ENCODE data around the gene EVPL.
"Not testable (repeated sequence)": the region's sequence is repeated elsewhere in the genome, so short reads cannot be mapped to it uniquely, and the experiment has no call there.

Gene EVPL

DNA sequence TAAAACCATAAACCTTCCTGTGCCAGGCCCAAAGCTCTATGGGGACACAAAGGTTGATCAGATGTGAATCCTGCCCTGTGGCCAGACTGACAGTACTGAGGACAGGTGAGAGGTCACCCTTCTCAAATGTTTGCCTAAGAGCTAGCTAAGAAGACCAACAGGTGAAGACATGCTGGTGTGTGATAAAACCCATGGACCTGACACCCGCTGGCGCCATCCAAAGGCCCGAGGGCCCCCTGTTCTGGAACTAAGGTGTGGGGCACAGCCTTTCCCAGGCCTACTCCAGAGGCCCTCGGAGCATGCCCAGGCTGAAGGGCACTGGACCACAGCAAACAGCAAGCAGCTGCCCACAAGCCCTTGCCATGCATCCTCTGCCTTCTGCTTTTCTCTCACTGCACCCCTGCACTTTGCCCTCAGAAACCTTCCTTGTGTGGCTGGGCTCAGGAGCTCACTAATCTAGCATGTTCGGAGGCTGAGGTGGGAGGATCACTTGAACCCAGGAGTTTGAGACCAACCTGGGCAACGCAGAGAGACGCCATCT lies 31.7 kb downstream of the EVPL start:
- no peak for DNase-seq

DNA sequence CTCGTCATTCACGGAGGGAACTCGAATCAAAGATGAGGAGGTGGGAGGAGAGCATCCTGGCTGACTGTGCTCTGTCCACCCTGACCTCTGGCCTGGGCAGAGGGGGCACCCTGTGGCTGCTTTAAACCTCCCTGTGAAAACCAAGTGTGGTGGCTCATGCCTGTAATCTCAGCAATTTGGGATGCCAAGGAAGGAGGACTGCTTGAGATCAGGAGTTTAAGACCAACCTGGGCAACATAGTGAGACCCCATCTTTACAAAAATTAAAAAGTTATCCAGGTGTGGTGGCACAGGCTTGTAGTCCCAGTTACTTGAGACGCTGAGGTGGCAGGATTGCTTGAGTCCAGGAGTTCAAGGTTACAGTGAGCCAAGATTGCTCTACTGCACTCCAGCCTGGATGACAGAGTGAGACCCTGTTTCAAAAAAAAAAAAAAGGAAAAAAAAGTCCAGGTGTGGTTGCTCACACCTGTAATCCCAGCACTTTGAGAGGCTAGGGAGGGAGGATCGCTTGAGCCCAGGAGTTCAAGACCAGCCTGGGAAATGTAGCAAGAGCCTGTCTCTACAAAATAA lies 32.2 kb downstream of the EVPL start:
- DNase-seq = no peak

DNA sequence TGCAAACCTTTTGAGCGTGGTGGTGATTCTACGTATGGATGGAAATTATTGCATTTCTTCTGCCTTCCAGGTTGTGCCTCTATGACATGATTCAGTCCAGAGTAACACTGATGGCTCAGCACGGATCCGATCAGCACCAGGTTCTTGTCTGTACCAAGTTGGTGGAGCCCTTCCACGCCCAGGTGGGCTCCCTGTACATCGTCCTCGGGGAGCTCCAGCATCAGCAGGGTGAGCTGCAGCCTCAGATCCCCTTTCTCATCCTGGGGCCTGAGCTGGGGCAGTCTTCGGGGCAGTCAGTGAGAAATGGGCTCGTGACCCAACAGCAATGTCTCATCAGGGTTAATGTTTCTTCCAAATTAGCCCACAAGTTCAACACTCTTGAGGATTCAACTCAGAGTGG lies 35.7 kb downstream of the EVPL start:
- no peak for DNase-seq

DNA sequence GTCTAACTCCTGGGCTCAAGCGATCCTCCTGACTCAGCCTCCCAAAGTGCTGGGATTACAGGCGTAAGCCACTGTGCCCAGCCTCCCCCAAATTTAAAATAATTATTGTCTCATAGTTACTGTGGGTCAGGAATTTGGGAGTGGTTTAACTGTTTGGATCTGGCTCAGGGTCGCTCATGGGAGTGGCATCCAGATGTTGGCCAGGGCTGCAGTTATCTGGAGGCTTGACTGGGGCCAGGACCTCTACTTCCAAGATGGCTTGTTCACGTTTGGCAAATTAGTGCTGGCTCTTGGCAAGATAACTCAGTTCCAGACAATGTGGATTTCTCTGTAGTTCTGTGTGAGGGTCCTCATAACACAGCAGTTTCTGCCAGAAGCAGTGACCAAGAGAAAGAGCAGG lies 40.1 kb downstream of the EVPL start:
- DNase-seq = no peak

DNA sequence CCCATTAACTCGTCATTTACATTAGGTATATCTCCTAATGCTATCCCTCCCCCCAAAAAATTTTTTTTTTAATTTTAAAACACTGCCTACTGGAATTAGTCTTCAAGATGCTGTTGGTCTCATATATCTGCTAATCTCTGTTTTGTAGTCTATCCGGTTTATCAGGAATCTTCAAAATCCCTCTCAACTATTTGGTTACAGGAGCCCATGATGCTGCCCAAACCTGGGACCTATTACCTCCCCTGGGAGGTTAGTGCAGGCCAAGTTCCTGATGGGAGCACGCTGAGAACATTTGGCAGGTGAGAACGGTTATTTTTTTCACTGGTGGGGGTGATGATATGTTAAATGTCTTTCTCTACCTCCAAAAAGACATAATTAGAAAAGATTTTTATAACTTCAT lies 41.1 kb downstream of the EVPL start:
- DNase-seq = no peak

DNA sequence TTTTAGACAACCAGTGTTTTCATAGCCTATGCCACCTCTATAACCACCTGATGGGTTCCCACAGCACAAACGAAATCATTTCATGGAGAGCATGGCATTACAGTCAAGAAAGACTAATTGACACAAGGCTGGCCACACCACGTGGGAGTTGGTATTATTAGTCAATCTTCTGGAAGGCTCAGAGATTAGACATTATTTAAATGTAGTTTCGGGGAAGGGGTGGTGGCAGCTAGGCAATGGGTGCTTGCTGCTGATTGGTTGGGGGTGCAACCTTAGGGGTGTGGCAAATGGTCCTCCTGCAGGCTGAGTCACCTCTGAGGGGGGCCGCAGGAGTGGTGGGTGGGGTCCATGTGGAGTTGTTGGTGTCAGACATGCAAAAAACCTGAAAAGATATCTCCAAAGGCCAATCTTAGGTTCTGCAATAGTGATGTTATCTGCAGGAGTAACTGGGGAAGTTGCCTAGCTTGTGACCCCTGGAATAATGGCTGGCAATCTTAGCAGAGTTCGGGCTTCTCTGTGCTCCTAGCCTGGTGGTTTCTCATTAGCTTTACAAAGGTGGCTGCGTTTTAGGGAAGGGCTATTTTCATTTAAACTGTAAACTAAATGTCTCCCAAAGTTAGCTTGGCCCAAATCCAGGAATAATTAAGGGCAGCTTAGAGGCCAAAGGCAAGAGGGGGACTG lies 43.5 kb downstream of the EVPL start:
- no peak for DNase-seq

DNA sequence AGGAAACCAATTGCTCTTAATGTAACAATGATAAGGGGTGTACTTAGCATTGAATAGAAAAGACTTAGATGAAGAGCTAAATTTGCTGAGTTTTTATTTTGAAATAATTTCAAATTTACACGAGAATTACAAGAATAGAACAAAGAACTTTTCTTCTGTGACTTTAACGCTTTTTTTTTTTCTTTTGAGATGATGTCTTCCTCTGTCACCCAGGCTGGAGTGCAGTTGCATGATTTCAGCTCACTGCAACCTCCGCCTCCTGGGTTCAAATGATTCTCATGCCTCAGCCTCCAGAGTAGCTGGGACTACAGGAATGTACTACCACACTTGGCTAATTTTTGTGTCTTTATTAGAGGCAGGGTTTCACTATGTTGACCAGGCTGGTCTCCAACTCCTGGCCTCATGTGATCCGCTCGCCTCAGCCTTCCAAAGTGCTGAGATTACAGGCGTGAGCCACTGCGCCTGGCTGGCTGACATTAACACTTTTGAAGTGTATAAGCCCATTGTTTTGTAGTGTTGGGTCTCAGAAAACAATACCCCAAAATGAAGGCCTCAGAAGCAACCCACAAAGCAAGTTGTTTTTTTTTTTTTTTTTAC lies 46.0 kb downstream of the EVPL start:
- DNase-seq = no peak

DNA sequence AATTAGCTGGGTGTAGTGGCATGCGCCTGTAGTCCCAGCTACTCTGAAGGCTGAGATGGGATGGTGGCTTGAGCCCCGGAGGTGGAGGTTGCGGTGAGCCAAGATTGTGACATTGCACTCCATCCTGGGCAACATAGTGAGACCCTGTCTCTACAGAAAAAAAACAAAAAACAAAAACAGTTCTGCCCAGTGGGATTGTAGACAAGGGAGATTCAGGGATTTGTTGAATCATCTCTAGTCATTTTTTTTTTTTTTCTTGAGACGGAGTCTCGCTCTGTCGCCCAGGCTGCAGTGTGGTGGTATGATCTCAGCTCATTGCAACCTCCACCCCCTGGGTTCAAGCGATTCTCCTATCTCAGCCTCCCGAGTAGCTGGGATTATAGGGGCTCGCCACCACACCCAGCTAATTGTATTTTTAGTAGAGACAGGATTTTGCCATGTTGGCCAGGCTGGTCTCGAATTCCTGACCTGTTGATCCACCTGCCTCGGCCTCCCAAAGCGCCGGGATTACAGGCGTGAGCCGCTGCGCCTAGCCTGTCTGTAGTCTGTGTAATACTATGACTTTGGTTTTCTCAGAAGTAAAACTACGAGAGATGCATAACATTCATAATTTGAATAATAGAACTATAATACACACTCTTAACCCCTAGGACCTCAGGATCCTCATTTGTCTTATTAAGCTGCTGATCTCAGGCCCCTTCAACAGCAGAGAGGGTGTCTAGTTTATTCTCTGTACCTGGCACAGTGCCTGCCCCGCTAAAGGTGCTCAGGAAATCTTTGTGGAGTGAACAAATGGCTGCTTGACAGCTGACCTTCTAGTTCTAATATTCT lies 46.7 kb downstream of the EVPL start:
- peak; percentile 18 for DNase-seq

DNA sequence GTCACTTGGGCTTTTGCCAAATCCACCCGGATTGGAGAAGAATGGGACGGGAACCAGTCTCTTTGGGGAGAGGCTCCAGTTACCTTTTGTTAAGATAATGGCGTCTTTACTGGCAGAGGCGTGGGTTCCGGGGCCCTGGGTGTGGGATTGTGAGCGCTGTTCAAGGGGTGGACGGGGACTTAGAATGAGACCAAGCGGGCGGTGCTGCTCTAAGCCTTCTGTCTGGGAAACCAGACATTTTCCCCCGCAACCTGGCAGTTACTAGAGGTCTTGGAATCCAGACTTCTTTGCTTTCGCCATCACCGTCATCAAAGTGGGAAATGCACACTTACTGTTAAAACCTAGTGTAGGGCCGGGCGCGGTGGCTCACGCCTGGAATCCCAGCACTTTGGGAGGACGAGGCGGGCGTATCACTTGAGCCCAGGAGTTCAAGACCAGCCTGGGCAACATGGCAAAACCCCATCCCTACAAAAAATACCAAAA lies 47.4 kb downstream of the EVPL start:
- DNase-seq = peak; percentile 63

DNA sequence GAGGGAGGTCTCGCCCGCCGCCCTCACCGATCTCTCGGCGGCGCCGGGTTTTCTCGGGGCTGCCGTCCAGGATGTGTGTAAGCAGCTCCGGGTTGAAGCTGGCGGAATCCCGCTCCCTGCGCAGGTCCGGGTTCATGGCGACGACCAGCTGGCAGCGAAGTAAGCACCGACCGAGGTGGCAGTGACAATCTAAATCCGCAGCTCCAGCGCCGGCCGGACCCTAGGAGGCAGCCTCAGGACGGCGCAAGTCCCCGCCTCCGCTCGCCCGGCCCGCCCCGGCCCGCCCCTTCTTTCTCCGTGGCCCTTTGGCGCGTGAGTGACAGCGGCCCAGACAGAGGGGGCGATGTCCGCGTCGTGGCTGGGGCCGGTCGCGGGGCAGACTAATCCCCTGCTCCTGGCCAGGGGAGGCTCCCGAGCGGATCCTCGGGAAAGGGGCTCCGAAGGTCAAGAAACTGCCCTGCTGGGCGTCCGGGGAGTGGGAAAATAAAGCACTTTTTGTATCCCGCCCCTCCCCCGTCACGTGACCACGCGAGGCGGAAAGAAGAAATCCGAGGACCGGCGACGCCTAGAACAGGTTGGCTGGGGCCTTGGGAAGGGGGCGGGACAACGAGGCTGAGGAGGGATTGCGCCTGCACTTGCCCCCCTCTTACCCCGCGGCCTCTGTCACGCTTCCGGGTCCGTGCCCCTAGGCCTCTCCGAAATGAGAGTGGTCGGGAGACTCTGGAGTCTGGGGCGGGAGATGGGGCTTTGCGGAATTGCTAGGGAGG lies 48.0 kb downstream of the EVPL start, which contains the start of the genes ACOX1 and TEN1:
Gene ACOX1 (minus strand): TSS at position 229 of the 767 bp plus-strand sequence. CDS start 93 bp downstream, at position 136.
Gene TEN1 (plus strand): TSS at position 303 of the 767 bp plus-strand sequence. CDS start 6,953 bp downstream, outside the sequence.
- peak; percentile 94 for DNase-seq

DNA sequence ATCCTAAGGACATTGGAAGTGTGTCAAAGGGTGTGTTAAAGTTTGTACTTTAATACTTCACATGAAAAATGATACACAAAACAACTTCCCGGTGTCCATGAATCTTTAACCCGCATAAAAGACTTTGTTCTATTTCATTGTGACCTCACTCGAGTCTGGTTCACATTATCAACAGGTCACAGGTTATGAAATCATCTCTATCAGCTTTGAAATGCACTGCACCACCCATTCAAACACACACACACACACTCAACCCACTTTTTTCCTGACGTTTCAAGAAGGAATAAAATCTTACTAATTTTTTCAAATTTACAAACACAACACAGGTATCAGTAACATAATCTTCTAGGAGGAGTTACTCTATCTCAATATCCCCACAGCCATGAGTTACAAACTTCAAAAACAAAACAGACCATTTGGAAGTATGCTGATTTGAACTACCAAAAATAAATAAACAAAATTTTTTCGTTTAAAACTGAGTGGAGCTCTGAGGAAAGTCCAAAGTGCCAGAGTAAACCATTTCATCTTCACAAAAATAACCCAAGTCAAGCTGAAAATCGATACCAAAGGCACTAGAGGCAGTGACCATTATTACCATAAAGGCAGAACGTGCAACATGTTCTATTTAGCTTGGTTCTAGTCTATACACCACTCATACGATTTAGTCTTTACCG lies 50.8 kb downstream of the EVPL start:
- no peak for DNase-seq

DNA sequence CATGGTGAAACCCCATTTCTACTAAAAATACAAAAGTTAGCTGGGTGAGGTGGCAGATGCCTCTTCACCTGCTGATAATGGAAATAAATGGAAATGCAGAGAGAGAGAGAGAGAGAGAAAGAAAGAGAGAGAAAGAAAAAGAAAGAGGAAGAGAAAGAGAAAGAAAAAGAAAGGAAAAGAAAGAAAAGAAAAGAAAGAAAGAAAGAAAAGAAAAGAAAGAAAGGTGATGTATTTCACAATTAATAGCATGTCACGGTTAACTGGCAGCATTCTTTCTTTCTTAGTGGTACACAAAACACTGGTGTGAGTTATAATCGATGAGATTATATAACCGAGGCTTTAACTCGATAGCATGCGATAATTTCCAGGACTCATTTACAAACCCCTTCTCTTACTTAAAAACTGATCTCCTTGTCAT lies 51.3 kb downstream of the EVPL start:
- no peak for DNase-seq

DNA sequence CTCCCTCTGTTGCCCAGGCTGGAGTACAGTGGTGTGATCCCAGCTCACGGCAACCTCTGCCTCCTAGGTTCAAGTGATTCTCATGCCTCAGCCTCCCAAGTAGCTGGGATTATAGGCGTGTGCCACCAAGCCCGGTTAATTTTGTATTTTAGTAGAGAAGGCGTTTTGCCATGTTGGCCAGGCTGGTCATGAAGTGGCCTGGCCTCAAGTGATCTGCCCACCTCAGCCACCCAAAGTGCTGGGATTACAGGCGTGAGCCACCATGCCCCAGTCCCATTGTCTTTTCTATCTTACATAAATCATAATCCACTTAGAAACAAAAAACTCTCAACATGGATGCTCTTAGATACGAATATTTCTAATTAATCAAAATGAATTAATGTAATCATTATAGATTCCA lies 51.9 kb downstream of the EVPL start:
- not testable (repeated sequence) for DNase-seq

DNA sequence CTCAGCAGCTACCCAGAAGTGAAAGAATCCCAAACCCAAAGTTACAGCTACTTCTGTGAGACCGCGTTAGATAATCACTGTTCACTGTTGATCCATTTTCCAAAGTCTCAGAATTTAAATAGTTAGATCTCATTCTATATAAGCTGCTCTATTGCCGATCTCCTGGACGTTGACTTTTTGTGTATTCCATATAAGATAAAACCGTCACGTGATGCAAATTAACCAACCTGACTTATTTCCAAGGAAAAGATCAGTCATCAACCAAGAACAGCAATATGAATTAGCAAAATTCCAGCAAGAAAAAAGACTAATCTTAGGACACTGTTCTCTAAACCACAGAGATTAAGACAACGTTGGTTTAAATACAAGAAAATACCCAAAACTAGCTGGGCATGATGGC lies 56.5 kb downstream of the EVPL start:
- no peak for DNase-seq

DNA sequence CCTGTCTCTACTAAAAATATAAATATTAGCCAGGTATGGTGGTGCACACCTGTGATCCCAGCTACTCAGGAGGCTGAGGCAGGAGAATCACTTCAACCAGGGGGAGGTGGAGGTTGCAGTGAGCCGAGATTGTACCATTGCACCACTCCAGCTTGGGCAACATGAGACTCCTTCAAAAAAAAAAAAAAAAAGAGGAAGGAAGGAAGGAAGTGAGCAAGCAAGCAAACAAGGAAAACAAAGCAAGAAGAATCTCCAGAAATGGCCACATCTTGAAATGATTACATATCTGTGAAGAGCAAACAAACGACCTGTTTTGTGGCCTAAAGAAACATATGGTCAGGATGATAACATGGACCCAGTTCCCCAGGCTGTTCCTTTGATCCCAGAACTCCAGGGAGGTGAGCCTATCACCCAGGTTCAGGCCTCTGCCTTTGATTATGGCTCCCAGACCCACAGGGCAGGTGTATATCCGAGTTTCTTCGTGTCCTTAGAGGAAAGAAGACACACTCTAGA lies 57.0 kb downstream of the EVPL start:
- no peak for DNase-seq

DNA sequence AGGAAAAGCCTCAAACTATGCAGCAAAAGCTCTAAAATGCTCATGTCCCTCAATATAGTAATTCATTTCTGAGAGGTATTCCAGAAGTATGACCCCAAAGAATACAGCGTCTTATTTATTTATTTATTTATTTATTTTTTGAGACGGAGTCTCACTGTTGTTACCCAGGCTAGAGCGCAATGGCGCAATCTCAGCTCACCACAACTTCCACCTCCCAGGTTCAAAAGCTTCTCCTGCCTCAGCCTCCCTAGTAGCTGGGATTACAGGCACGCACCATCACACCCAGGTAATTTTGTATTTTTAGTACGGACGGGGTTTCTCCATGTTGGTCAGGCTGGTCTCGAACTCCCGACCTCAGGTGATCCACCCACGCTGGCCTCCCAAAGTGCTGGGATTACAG lies 58.1 kb downstream of the EVPL start:
- DNase-seq = not testable (repeated sequence)

DNA sequence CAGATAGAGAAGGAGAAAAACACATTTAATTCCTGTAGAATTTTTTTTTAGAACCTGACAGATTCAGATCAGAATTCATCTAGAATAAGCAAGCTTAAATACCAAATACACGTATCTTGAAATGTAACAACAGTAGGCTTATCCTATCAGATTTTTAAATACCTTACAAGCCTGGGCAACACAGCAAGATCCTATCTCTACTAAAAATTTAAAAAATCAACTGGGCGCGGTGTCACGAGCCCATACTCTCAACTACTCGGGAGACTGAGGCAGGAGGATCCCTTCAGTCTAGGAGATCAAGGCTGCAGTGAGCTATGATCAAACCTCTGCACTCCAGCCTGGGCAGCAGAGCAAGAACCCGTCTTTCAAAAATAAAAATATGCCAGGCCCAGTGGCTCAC lies 61.6 kb downstream of the EVPL start:
- DNase-seq = no peak

DNA sequence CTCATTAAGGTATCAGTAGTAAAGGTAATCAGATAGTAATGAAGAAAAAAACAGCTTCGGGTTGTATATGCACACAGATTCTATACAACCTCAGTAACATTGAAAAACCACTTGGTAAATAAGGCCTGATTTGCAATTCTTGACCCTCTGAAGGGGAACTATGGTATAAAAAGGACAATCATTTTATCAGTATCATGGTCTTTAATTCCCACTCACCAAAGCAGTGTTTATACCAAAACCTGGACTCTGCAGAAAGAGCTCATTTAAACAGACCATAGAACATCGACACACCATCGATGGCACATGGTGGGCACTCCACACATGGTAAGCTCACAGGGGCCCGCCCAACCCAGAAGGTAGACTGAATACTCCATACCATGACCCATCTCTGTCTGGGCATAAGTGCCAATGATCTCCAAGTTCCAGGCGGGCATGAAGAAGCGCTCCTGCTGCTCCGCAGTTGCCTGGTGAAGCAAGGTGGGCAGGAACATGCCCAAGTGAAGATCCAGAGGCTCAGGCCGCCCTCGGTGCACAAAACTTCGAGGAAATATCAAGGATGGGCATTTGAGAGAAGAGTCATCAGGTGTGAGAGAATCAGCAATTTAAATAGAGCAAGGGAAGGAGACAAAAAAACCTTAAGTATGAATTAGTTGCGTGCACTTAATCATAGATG lies 67.1 kb downstream of the EVPL start:
- DNase-seq = no peak

DNA sequence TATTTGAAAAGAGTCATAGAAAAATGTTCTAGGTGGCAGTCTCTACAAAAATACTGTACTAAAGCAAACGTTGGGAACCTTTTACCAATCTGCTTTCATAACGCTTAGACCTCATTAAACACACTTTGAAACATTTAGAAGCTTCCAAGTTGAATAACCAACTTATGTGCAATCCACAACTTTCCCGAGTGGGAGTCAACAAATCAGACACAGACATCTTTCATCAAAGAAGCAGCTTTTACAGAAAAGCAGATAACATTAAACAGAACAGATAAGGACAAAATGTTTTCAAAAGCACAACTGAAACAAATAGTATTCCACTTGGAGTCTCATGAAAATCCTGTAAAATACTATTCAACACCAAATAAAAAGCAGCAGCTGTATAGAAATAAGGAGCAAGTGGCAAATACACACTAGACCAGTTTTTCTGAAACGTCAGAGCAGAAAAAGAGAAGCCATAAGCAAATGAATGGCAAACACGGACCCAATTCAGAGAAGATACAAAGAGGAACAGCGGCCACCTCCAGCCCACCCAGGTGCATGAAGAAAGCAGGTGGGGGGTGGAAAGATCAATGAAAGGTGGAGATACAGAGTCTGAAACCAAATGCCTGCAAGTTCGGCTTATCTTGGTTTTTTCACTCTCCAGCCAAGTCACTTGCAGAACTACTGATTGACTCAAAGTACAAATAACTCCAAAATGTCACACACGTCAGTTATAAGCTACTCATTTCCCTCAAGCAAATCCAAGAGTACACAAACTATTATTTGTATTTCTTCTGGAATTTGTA lies 67.9 kb downstream of the EVPL start:
- DNase-seq = no peak
